ENCODE results near the gene SLC25A21.

DNA sequence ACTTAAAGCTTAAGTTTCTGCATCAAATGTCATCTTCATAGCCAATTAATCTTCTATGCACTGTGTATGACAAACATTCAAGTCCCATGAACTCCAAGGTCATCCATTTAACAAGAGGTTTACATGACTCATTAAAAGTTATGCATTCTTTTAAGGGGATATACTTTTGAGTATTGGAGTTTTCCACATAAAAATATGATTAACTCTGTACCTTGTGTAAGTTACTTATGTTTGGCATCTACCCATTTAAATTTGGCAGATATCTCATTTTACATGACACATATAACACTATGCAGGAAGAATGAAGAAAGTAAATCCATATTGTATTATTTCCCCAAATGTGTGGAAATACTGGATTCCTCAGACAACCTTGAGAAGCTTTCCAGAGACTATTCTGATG, 270.5 kb downstream of the SLC25A21 start:
- no peak for TF ChIP-seq POLR2AphosphoS5 (IDR thresholded peaks at IDR 0.05; ENCODE audit: borderline replicate concordance, low read depth, low read length)
- no peak for TF ChIP-seq EZH2 (IDR thresholded peaks at IDR 0.05)
- TF ChIP-seq FOXP2 (optimal IDR thresholded peaks at IDR 0.05; ENCODE audit: control extremely low read depth, extremely low read length, insufficient read depth), result no peak

Measured in SK-N-MC (cell line).